Anterior cingulate cortex (tissue), 58 donors: Measurements from ENCODE around the gene NUTM2F.
"Not testable (repeated sequence)": the region's sequence is repeated elsewhere in the genome, so short reads cannot be mapped to it uniquely, and the experiment has no call there.

Experiments
- DNase-seq, 58 donors: peaks; one replicate each; lab custom pipeline; 2025; lab: John Stamatoyannopoulos, UW

NUTM2F gene, protein sequence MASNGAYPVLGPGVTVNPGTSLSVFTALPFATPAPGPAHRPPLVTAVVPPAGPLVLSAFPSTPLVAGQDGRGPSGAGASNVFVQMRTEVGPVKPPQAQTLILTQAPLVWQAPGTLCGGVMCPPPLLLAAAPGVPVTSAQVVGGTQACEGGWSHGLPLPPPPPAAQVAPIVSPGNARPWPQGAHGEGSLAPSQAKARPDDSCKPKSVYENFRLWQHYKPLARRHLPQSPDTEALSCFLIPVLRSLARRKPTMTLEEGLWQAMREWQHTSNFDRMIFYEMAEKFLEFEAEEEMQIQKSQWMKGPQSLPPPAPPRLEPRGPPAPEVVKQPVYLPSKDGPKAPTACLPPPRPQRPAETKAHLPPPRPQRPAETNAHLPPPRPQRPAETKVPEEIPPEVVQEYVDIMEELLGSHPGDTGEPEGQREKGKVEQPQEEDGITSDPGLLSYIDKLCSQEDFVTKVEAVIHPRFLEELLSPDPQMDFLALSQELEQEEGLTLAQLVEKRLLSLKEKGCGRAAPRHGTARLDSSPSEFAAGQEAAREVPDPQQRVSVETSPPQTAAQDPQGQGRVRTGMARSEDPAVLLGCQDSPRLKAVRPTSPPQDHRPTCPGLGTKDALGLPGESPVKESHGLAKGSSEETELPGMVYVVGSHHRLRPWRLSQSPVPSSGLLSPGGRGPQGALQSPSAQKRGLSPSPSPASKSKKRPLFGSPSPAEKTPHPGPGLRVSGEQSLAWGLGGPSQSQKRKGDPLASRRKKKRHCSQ

DNA sequence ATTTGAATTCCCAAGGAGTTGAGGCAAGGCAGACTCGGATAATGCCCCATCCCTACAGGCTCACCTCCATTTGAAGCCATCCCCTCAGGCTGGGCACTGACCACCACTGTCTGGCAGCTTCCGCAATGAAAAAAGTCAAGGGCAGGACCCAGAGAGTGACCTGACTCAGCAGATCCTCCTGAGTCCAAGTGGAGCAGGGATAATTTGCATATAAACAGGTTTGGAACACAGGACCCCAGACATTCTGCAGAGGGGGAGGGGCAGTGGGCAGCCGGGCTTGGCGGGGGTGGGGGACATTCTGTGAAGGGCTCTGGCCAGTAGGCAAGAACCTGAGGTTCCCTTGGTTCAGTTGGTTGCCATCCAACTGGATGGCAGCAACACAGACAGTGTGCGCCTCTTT is at the start of gene NUTM2F:
Gene NUTM2F, minus strand, starts transcription at position 101 of the 400 bp plus-strand sequence. Its CDS starts 21 bp downstream, at position 80.
- DNase-seq: not testable (repeated sequence)

DNA sequence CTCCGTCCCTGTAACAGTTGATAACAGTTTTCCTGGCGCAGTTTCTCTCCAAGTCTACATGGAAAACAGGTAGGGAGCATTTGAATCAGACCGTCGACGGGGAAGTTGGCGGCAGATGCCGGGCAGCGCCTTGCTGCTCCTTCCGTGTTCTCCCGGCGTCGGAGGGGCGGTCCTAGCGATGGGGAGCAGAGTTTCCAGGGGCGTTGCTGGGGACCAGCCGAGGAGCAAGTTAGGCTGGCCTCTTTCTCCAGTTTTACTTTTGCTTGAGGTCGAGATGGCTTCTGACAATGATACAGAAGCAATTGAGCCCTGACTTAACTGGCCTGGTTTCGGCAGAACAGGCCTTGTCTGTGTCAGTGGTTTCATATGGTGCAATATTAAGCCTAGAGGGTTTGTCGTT is 46.8 kb upstream of the NUTM2F start:
- not testable (repeated sequence) for DNase-seq

DNA sequence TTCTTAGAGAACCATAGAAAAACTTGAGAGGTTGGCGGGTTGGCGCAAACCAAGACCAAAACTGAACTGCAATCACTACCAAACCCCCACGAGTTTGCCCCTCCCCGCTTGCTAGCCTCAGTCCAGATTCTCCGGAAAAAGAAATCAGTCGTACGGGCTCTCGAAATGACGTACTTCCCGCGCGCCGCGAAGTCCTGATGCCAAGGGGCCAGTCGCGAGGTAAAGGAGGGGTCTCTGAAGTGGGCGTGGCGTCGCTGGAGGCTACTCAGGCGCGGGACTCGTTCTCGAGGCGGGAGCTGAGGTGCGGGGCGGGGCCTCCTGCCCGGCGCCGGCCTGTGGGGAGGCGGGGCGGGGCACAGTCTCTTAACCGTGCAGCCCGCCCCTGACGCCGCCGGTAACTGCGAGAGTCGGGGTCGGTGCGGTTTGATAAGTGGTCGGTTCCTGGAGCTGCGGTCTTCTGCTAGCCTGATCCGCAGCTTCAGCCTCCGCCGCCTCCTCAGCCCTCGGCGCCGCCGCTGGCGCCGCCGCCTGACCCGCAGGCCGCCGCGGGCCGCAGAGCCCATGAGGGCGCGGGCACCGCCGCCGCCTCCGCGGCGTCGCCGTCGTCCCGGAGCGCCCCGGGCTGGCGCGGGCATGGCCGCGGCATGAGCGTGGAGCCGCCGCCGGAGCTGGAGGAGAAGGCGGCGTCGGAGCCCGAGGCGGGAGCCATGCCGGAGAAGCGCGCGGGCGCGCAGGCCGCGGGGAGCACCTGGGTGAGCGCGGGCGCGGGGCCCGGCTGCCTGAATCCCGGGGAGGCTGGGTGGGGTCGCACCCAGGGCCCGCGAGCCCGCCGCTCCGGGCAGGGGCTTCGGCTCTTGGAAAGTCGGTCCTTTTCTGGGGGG is 46.0 kb upstream of the NUTM2F start:
- DNase-seq: peak; percentile 51 to 94 (median 86)

DNA sequence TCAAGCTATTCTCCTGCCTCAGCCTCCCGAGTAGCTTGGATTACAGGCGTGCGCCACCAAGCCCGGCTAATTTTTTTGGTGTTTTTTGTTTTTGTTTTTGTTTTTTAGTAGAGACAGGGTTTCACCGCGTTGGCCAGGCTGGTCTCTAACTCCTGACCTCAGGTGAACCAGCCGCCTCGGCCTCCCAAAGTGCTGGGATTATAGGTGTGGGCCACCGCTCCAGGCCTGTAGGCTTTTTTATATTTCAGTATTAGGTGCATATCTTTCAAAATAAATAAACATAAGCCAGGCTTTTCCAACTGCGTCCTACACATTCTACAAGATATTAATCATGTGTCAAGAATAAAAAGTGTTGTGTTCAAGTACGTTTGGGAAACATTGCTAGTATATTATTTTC is 45.3 kb upstream of the NUTM2F start:
- DNase-seq: peak in 1 of 58 donors; percentile 11

DNA sequence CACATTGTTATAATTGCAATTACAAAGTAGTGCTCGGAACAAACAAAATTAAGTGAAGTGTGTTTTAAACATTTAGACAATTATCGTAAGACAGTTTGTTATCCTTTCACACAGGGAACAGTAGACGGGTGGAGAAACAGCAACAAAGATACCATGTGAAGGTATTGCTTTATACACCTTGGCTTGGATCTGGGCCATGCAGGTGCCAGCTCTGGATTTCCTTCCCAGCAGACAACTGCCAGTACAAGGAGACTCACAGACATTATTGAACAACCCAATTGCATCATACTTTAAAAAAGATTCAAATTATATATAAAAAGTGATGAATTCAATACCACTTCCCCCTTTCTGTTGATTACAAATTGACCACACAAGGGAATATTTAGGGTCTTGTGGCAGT is 41.8 kb upstream of the NUTM2F start:
- not testable (repeated sequence) for DNase-seq

DNA sequence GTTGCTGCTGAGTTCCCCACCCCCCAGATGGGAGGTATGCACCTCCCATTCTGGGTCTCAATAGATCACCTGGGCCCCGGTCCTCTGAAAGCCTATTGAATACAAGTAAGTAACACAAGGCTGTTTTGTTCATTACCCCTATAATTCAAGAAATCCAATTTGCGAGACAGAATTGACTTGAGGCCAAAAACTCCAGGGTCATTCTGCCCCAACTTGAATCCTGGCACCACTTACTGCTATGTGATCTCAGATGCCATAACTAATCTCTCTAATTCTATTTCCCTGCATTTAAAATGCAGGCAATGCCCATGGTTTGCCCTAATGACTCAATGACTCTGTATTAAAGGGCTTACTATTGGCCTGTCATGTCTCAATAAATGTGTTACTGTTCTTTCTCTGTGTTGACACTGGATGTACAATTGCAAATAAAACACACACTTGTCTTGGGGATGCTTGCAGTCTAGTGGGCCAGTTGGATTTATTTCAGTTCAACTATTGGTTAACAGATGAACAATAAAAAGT is 35.7 kb upstream of the NUTM2F start:
- not testable (repeated sequence) for DNase-seq

DNA sequence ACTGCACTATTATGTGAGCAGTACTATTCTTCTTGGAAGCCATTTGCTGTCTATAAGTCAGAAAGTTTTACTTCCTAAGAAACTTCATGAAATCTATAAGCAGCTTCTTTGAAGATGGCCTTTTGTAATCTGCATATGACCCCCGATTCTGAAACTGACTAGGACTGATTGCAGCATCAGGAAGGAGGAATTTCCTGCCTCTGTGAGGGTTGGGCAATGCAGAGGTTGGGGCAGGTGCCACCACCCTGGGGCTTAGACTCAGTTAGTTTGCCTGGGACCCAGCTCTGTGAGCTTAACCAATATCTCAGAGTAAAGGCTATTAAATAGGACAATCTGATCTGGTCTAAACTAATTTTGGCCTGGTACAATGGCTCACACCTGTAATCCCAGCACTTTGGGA is 28.7 kb upstream of the NUTM2F start:
- DNase-seq: not testable (repeated sequence)

DNA sequence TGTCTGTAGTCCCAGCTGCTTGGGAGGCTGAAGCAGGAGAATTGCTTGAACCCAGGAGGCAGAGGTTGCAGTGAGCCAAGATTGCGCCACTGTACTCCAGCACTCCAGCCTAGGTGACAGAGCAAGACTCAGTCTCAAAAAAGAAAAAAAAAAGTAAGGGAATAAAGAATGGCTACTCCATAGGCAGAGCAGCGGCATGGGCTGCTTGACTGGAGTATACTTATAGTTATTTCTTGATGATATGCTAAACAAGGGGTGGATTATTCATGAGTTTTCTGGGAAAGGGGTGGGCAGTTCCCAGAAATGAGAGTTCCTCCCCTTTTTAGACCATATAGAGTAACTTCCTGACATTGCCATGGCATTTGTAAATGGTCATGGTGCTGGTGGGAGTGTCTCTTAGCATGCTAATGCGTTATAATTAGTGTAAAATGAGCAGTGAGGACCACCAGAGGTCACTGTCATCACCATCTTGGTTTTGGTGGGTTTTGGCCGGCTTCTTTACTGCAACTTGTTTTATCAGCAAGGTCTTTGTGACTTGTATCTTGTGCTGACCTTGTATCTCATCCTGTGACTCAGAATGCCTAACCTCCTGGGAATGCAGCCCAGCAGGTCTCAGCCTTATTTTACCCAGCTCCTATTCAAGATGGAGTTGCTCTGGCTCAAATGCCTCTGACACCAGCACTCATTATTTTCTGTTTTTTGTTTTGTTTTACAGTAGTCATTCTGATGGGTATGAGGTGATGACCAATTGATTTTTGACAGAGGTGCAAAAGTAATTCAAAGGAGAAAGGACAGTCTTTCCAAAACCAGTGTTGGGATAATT is 23.7 kb upstream of the NUTM2F start:
- not testable (repeated sequence) for DNase-seq

DNA sequence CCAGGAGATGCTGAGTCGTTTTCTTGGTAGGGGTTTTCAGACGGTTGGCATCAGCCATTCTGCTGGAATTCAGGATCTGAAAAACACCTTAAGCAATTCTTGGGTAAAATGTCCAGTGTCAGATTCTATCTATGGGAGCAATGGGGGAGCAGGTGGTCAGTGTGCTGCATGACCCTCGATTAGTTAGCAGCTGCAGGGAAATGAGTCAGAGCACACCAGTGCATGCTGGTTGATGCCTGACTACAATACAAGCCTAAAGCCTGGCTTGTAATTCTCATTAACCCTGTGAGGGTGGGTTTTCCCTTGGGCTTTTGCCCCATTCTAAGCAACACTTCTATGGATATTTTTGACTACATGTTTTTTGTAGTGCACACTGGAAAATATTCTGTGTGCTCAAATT is 20.3 kb upstream of the NUTM2F start:
- not testable (repeated sequence) for DNase-seq

DNA sequence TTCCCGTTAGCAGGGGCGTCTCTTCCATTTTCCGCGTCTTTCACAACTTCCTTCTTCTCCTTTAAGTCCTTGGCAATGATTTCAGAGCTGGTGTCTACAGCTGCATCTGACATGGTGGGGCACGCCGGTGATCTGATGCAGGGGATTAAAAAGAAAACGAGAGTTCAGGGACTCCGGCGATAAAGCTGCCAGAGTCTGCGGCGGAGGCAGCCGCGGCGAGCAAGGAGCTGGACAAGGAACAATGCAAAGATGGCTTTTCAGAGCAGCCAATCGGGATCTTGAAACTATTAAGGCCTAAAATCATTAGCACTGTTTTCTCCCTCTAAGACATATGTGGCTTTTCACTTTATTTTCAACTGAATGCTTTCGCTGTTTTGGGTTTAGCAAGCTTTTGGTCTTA is 19.0 kb upstream of the NUTM2F start:
- DNase-seq: not testable (repeated sequence)

DNA sequence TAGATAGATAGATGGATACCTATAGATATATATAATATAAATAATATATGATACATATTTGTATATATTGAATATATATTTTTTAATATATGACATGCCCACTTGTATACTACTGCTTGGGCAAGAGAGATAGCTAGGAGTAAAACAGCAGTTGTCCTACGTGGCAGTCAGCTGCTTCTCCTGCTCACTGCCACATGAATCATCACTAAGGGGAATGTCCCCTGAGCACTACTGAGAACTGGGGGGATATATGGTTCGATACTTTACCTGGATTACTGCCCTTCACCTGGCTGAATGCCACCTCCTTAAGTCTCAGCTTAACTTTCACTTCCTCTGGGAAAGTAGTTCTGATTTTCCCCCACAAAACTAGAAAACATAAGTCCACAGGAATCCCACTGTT is 13.3 kb upstream of the NUTM2F start:
- DNase-seq: not testable (repeated sequence)

DNA sequence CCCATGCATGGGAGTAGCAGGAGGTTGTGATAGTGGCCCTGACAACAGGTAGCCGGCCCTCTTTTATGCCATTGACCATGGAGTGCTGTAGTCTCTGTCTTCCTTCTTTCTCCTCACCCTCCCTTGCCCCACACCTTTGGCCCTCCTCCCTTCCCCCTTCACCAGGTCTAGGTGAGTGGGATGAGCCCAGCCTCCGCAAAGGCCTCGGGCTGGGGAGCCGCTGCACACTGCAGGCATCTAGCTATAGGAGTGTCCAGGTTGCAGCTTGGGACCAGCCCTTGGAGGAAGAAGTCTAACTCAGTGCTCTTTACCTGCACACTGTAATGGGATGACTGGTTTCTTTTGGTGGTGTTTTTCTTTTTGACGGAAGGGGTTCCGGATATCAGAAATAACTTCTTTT is 12.3 kb upstream of the NUTM2F start:
- not testable (repeated sequence) for DNase-seq

DNA sequence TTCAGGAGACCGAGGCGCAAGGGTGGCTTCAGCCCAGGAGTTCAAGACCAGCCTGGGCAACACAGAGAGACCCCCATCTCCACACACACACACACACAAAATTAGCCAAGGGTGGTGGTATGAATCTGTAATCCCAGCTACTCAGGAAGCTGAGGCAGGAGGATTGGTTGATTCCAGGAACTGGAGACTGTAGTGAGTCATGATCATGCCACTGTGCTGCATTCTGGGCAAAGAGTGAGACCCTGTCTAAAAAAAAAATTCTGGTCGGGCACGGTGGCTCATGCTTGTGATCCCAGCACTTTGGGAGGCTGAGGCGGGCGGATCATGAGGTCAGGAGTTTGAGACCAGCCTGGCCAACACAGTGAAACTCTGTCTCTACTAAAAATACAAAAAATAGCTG is 11.2 kb upstream of the NUTM2F start:
- DNase-seq: not testable (repeated sequence)

DNA sequence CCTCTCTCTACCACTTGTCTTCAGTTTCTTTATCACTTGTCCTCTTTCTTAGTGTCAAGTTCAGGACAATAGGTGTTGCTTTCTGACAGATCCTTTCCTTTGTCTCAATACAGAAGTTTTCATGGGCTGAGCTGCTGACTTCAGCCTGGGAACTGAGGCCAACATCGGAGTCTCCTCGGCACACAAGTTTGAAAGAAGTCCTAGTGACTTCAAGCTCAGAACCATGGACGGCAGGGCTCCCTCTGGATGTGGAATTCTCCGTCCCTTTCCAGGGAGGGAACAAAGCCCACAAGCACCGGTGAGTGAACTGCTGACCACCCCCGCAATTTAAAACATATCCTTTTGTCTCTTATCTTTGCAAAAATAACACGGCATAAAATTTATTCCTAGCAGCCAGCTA is 10.3 kb upstream of the NUTM2F start:
- not testable (repeated sequence) for DNase-seq

DNA sequence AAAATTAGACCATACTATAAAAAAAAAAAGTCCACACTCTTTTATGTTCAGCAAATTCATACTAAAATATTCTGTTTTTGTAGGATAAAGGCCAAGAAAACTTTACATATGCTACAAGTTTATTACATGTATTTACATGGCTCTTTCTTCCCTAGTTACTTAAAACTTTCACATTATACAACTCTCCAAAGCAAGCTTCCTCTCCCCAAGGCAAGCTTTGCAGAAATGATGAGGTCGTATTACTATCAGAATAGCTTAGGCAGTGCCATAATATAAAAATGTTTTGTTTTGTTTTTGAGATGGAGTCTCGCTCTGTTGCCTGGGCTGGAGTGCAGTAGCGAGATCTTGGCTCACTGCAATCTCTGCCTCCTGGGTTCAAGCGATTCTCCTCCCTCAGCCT is 8.0 kb upstream of the NUTM2F start:
- DNase-seq: not testable (repeated sequence)

DNA sequence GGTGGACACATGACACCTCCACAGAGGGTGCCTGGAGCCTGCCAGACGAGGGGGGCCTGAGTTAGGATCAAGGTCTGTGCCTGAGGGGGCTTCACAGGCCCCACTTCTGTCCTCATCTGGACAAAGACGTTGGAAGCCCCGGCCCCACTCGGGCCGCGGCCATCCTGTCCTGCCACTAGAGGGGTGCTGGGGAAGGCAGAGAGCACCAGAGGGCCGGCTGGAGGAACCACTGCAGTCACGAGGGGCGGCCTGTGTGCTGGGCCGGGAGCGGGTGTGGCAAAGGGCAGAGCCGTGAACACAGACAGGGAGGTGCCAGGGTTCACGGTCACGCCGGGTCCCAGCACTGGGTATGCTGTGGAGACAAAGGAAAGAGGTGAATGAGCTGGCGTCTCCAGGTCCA is 2.9 kb downstream of the NUTM2F start:
- DNase-seq: not testable (repeated sequence)

DNA sequence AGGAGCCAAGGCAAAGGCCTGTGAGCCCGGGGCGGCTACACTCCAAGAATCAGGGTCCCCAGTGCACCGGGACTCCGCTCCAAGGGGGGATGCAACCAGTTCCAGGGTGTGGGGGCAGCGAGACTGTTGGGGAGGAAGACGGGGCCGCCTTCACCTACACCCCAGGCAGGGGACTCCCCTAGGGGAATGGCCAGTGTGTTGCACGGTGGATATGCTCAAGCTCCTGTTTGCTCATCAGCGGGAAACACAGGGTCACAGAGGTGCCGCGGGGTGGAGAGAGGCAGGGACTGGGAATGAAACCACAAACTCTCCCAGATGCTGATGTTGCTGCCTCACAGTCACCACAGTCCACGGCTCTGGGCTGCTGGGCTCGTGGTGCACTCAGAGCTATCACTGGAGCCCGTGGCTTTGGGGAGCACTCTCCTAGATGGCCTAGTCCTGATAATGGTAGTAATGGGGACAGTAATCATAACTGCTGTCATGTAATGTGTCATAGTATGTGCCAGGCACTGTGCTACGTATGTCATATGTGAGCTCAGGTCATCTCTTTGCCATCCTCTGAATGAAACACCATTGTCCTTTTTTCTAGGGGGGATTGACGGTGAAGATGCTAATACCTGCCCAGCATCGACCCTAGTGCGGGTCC is 5.2 kb downstream of the NUTM2F start:
- not testable (repeated sequence) for DNase-seq

DNA sequence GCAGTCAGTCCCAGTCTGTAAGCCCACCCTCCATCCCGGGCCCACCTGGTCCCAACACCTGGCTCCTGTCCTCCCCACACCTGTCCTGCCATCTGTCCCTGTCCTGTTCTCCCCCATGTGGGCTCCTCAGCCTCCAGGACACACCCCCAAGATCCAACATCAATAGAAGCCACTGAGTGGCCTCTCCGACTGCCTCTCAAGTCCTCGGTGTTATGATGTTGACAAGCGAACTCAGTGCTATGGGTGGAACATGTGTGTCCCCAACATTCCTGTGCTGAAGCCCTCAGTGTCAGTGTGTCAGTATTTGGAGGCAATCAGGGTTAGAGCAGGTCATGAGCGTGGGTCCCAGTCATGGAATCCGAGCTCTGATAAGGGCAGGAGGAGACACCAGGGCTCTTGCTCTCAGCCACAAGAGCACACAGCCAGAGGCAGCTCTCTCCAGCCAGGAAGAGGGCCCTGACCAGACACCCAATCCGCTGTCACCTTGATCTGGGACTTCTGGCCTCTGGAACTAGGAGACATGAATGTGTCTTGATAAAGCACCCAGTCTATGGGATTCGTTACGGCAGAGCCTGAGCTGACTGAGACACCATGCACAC is 6.0 kb downstream of the NUTM2F start:
- not testable (repeated sequence) for DNase-seq
